GM12878 (cell line): ENCODE results near the gene LRRN4. TPM values are rescaled to one million over a fixed set of nuclear protein-coding genes. Genes with fewer than 3 reads are reported as not detected.

Experiments
- ATAC-seq: fragments of 200-7000 bp; cut with Tn5 transposase; 3 replicates; pipeline ENCODE4 v1.9.1; 2020; ENCODE audit warnings: mild to moderate bottlenecking, moderate library complexity
- BruUV-seq: library from RNA; stranded (reverse); fragments of 400-500 nt; replicated peaks from 2 replicates; lab custom pipeline; 2021; lab: Mats Ljungman, UMichigan
- CTCF ChIA-PET: fragments of 300-600 bp; sonication (Branson Sonifier 250); formaldehyde crosslinking; extraction: SDS; loops from one replicate; lab custom pipeline; 2021; ENCODE audit warnings: inconsistent platforms; lab: Yijun Ruan, JAX
- POLR2A ChIA-PET: fragments of 350-600 bp; formaldehyde crosslinking; extraction: SDS; loops from one replicate; lab custom pipeline; 2021; ENCODE audit warnings: inconsistent platforms; lab: Charles Lee
- RAD21 ChIA-PET: fragments of 300-600 bp; sonication (Branson Sonifier 250); formaldehyde crosslinking; loops from one replicate; lab custom pipeline; 2023; ENCODE audit warnings: antibody characterized with exemption; ENCODE audit not compliant: unreplicated experiment; lab: Charles Lee
- SMC1A ChIA-PET: fragments of 300-600 bp; sonication (Branson Sonifier 250); formaldehyde crosslinking; loops from one replicate; lab custom pipeline; 2023; ENCODE audit not compliant: unreplicated experiment, uncharacterized antibody; lab: Charles Lee
- DNase-seq: peaks from one replicate; pipeline ENCODE4 v3.0.0-alpha.2; 2011; ENCODE audit warnings: low read depth, low spot score
- FAIRE-seq: peaks from 3 replicates; lab custom pipeline; 2011; peaks lifted over from hg19 to GRCh38; lab: Jason Lieb, UNC
- H2AFZ ChIP-seq: 2 replicates; pipeline ENCODE4 v1.6.0; 2011; ENCODE audit warnings: low read depth, low read length, control low read depth; ENCODE audit not compliant: control insufficient read depth
- H3K27ac ChIP-seq: 2 replicates; pipeline ENCODE4 v1.5.1; 2011; ENCODE audit warnings: control low read depth; ENCODE audit not compliant: control insufficient read depth, insufficient read depth
- H3K27me3 ChIP-seq, 2 experiments: replicated peaks in 1 of 2; 2 replicates each; pipeline versions ENCODE4 v1.6.0 to v1.6.1; 2011; ENCODE audit warnings: low read length in 1 of 2; ENCODE audit not compliant: control insufficient read depth in 2 of 2, insufficient read depth in 2 of 2
- H3K36me3 ChIP-seq, 2 experiments: 2 replicates each; pipeline ENCODE4 v1.5.1; 2011; ENCODE audit warnings: low read length in 1 of 2; ENCODE audit not compliant: control insufficient read depth in 2 of 2, insufficient read depth in 2 of 2
- H3K4me1 ChIP-seq: 2 replicates; pipeline ENCODE4 v1.6.1; 2011; ENCODE audit warnings: mild to moderate bottlenecking, low read length, moderate library complexity, mixed read lengths; ENCODE audit not compliant: control insufficient read depth, insufficient read depth
- H3K4me2 ChIP-seq: 2 replicates; pipeline ENCODE4 v1.6.0; 2011; ENCODE audit warnings: control low read depth; ENCODE audit not compliant: control insufficient read depth, insufficient read depth
- H3K4me3 ChIP-seq: fragments of 200-600 bp; sonication (generic); 2 replicates; pipeline ENCODE4 v1.5.1; 2016
- H3K79me2 ChIP-seq: 2 replicates; pipeline ENCODE4 v1.6.0; 2011; ENCODE audit warnings: low read length; ENCODE audit not compliant: control insufficient read depth, insufficient read depth
- H3K9ac ChIP-seq: 2 replicates; pipeline ENCODE4 v1.8.0; 2011; ENCODE audit warnings: low read length, control low read depth, mixed read lengths; ENCODE audit not compliant: control insufficient read depth, insufficient read depth
- H3K9me3 ChIP-seq: replicated peaks from 3 replicates; pipeline ENCODE4 v1.5.1; 2011; ENCODE audit warnings: mild to moderate bottlenecking, low read length; ENCODE audit not compliant: control insufficient read depth, insufficient read depth
- H4K20me1 ChIP-seq: 2 replicates; pipeline ENCODE4 v1.6.0; 2011; ENCODE audit not compliant: control insufficient read depth, insufficient read depth
- CBX3 ChIP-seq: fragments of 200-600 bp; sonication (generic); IDR thresholded peaks from 2 replicates; pipeline ENCODE4 v1.6.1; 2016; ENCODE audit warnings: low read depth, borderline replicate concordance
- CEBPB ChIP-seq, 2 experiments: fragments of 150-350 bp in 1 of 2; IDR thresholded peaks; 2 replicates each; pipeline ENCODE4 v1.6.1; 2012 to 2014; ENCODE audit warnings: low read depth in 2 of 2, low read length in 2 of 2, borderline replicate concordance in 1 of 2, inconsistent platforms in 1 of 2
- EP300 ChIP-seq, 2 experiments: fragments of 150-350 bp in 1 of 2; IDR thresholded peaks; 2 replicates each; pipeline ENCODE4 v1.6.1; 2011 to 2012; ENCODE audit warnings: low read depth in 2 of 2, low read length in 2 of 2, borderline replicate concordance in 1 of 2, improper control_type of control experiment in 1 of 2, inconsistent platforms in 1 of 2; ENCODE audit not compliant: control insufficient read depth in 1 of 2
- ESRRA ChIP-seq: IDR thresholded peaks from 2 replicates; pipeline ENCODE4 v1.6.1; 2012; ENCODE audit warnings: mild to moderate bottlenecking, low read length, improper control_type of control experiment
- HDGF ChIP-seq: fragments of 450-650 bp; IDR thresholded peaks from 2 replicates; pipeline ENCODE4 v1.6.1; 2016; ENCODE audit warnings: antibody characterized with exemption
- MAX ChIP-seq: IDR thresholded peaks from 2 replicates; pipeline ENCODE4 v1.6.1; 2012; ENCODE audit warnings: low read depth, low read length, improper control_type of control experiment
- MYB ChIP-seq: fragments of 150-350 bp; IDR thresholded peaks from 2 replicates; pipeline ENCODE4 v1.6.1; 2014; ENCODE audit warnings: mild to moderate bottlenecking, low read depth, low read length, borderline replicate concordance
- NFXL1 ChIP-seq: fragments of 450-650 bp; IDR thresholded peaks from 2 replicates; pipeline ENCODE4 v1.6.1; 2017; ENCODE audit warnings: antibody characterized with exemption, mild to moderate bottlenecking, borderline replicate concordance
- NR2C2 ChIP-seq: IDR thresholded peaks from 2 replicates; pipeline ENCODE4 v1.6.1; 2011; ENCODE audit warnings: borderline replicate concordance, low read depth; ENCODE audit not compliant: control insufficient read depth, insufficient read length
- POU2F2 ChIP-seq: IDR thresholded peaks from 3 replicates; pipeline ENCODE4 v1.6.1; 2011; ENCODE audit warnings: low read depth, mild to moderate bottlenecking, low read length, borderline replicate concordance
- RBBP5 ChIP-seq: fragments of 200-600 bp; sonication (generic); conservative IDR thresholded peaks from 2 replicates; pipeline ENCODE4 v1.6.1; 2016
- RCOR1 ChIP-seq: conservative IDR thresholded peaks from 2 replicates; pipeline ENCODE4 v1.6.1; 2012; ENCODE audit warnings: low read depth, low read length, improper control_type of control experiment
- SKIL ChIP-seq: fragments of 450-650 bp; IDR thresholded peaks from 2 replicates; pipeline ENCODE4 v1.6.1; 2017; ENCODE audit warnings: mild to moderate bottlenecking, low read depth, inconsistent platforms; ENCODE audit not compliant: poor library complexity, severe bottlenecking
- ZSCAN29 ChIP-seq: fragments of 450-650 bp; IDR thresholded peaks from 2 replicates; pipeline ENCODE4 v1.6.1; 2017; ENCODE audit warnings: mild to moderate bottlenecking, moderate library complexity
- WGBS: methylation state at CpG from one replicate; pipeline ENCODE4 v1.1.6; 2016; ENCODE audit warnings: low lambda C conversion rate; ENCODE audit not compliant: insufficient replicate concordance, insufficient coverage; ENCODE audit errors: missing lambda C conversion rate; 5-methylcytosine and 5-hydroxymethylcytosine counted together
- in situ Hi-C: fragments of 300-500 bp; cut with MboI; formaldehyde crosslinking; loops from 9 replicates; pipeline ENCODE4 v1.14.3; 2018; ENCODE audit warnings: mixed read lengths
- intact Hi-C: fragments of 100-400 bp; cut with micrococcal nuclease; formaldehyde crosslinking; loops from one replicate; pipeline ENCODE4 v1.14.2; 2022; ENCODE audit not compliant: unreplicated experiment
- polyA plus RNA-seq, 11 experiments: library from polyadenylated mRNA; depleted of rRNA in 4 of 11; unstranded in 6 of 11; stranded (reverse) in 5 of 11; fragments of >200 nt; fragmentation: Nextera tagmentation in 4 of 11; fragmentation: Illumina TruSeq in 1 of 11; extraction: Ambion mirVana in 4 of 11; extraction: Trizol in 1 of 11; gene quantifications; 1 replicate in 1 of 11; 2 replicates in 10 of 11; pipeline versions ENCODE4 v1.2.1 to v1.2.3, GENCODE V29; 2011 to 2016; ENCODE audit warnings: inconsistent platforms in 2 of 11, missing spikeins in 2 of 11, low read depth in 1 of 11
- total RNA-seq, 4 experiments: library from RNA; depleted of rRNA in 3 of 4; stranded (reverse); fragments of >200 nt in 3 of 4; fragmentation: Illumina TruSeq in 1 of 4; extraction: Trizol in 1 of 4; gene quantifications; 2 replicates each; pipeline versions ENCODE4 v1.2.1 to v1.2.3, GENCODE V29; 2013 to 2021
- TF ChIP-seq, protein P1 (sequence below): IDR thresholded peaks from 2 replicates; pipeline ENCODE4 v1.6.1; 2012; ENCODE audit warnings: low read depth, low read length, improper control_type of control experiment
- TF ChIP-seq, protein P2 (sequence below): fragments of 450-650 bp; IDR thresholded peaks from 2 replicates; pipeline ENCODE4 v1.6.1; 2014; ENCODE audit warnings: mild to moderate bottlenecking
- TF ChIP-seq, protein P3 (sequence below): fragments of 450-650 bp; IDR thresholded peaks from 2 replicates; pipeline ENCODE4 v1.6.1; 2017; ENCODE audit warnings: low read depth, mild to moderate bottlenecking, moderate library complexity

Gene LRRN4
- total and polyA plus RNA-seq, 10 of the 15 experiments (the other 5 are each of a cell fraction or from before 2014, with no cell fraction given) = 0.11 TPM; not detected in 9

- in situ Hi-C loops = no loop called here
- no peak overlapping the region for H3K4me2 ChIP-seq
- POLR2A ChIA-PET = no interaction called here
- DNase-seq (no peak), ATAC-seq (no peak), FAIRE-seq (no peak)
- WGBS = 83% methylated on average over 3 of the region's 3 CpGs
- SMC1A ChIA-PET = interaction anchor here (1.7 kb wide), 1 partner anchor 18 kb away, joined by 4 read pairs; no protein-coding TSS in a partner anchor
- no peaks in the 10 kb centered on the region; the same call in none of the 2 replicates for H3K79me2 ChIP-seq
- intact Hi-C loops = no loop called here
- RAD21 ChIA-PET = no interaction called here
- CTCF ChIA-PET = no interaction called here
- H3K27me3 ChIP-seq = no peaks in the 10 kb centered on the region
- no peak overlapping the region for H3K4me3 ChIP-seq
- no peaks in the 10 kb centered on the region for H3K4me1 ChIP-seq
- no peak overlapping the region for H3K9ac ChIP-seq
- H3K27ac ChIP-seq = no peak overlapping the region
- no peaks in the 10 kb centered on the region for H4K20me1 ChIP-seq
- BruUV-seq = TSS peak; percentile 12
- TF ChIP-seq ESRRA (no peak), NFXL1 (no peak), RBBP5 (no peak), CEBPB (IDR thresholded peaks at IDR 0.05; ENCODE audit: borderline replicate concordance in 1 of 2, low read depth in 2 of 2, low read length in 2 of 2) (no peak), SKIL (no peak), HDGF (no peak), EP300 (IDR thresholded peaks at IDR 0.05; ENCODE audit: borderline replicate concordance in 1 of 2, control insufficient read depth in 1 of 2, low read depth in 2 of 2, low read length in 2 of 2) (no peak), MAX (no peak), RCOR1 (no peak), CBX3 (no peak), NR2C2 (no peak), MYB (no peak), POU2F2 (no peak), ZSCAN29 (no peak)
- TF ChIP-seq, protein P1, sequence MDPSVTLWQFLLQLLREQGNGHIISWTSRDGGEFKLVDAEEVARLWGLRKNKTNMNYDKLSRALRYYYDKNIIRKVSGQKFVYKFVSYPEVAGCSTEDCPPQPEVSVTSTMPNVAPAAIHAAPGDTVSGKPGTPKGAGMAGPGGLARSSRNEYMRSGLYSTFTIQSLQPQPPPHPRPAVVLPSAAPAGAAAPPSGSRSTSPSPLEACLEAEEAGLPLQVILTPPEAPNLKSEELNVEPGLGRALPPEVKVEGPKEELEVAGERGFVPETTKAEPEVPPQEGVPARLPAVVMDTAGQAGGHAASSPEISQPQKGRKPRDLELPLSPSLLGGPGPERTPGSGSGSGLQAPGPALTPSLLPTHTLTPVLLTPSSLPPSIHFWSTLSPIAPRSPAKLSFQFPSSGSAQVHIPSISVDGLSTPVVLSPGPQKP = no peak
- TF ChIP-seq, protein P2, sequence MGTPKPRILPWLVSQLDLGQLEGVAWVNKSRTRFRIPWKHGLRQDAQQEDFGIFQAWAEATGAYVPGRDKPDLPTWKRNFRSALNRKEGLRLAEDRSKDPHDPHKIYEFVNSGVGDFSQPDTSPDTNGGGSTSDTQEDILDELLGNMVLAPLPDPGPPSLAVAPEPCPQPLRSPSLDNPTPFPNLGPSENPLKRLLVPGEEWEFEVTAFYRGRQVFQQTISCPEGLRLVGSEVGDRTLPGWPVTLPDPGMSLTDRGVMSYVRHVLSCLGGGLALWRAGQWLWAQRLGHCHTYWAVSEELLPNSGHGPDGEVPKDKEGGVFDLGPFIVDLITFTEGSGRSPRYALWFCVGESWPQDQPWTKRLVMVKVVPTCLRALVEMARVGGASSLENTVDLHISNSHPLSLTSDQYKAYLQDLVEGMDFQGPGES = no peak
- TF ChIP-seq, protein P3, sequence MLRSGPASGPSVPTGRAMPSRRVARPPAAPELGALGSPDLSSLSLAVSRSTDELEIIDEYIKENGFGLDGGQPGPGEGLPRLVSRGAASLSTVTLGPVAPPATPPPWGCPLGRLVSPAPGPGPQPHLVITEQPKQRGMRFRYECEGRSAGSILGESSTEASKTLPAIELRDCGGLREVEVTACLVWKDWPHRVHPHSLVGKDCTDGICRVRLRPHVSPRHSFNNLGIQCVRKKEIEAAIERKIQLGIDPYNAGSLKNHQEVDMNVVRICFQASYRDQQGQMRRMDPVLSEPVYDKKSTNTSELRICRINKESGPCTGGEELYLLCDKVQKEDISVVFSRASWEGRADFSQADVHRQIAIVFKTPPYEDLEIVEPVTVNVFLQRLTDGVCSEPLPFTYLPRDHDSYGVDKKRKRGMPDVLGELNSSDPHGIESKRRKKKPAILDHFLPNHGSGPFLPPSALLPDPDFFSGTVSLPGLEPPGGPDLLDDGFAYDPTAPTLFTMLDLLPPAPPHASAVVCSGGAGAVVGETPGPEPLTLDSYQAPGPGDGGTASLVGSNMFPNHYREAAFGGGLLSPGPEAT = no peak
- no peak overlapping the region for H2AFZ ChIP-seq
- peaks cover 1 to 16% of the 10 kb centered on the region in 2 experiments for H3K36me3 ChIP-seq
- H3K9me3 ChIP-seq = peaks cover 13% of the 10 kb centered on the region
These were observed 27.8 kb downstream of the LRRN4 start for GRCh38 chr20:6026051-6026450.
